HL-60 (cell line): Measurements from ENCODE around the gene ITPR3.

Source experiments
- GABPA ChIP-seq: IDR thresholded peaks from 2 replicates; pipeline ENCODE4 v1.6.1; 2012; ENCODE audit warnings: low read depth
- POLR2AphosphoS5 ChIP-seq: IDR thresholded peaks from 2 replicates; pipeline ENCODE4 v1.6.1; 2012; ENCODE audit warnings: low read depth
- TF ChIP-seq, protein P1 (sequence below): IDR thresholded peaks from one replicate; pipeline ENCODE4 v1.5.1; 2011; ENCODE audit warnings: low read length, control low read depth, inconsistent platforms; ENCODE audit not compliant: insufficient read depth

DNA sequence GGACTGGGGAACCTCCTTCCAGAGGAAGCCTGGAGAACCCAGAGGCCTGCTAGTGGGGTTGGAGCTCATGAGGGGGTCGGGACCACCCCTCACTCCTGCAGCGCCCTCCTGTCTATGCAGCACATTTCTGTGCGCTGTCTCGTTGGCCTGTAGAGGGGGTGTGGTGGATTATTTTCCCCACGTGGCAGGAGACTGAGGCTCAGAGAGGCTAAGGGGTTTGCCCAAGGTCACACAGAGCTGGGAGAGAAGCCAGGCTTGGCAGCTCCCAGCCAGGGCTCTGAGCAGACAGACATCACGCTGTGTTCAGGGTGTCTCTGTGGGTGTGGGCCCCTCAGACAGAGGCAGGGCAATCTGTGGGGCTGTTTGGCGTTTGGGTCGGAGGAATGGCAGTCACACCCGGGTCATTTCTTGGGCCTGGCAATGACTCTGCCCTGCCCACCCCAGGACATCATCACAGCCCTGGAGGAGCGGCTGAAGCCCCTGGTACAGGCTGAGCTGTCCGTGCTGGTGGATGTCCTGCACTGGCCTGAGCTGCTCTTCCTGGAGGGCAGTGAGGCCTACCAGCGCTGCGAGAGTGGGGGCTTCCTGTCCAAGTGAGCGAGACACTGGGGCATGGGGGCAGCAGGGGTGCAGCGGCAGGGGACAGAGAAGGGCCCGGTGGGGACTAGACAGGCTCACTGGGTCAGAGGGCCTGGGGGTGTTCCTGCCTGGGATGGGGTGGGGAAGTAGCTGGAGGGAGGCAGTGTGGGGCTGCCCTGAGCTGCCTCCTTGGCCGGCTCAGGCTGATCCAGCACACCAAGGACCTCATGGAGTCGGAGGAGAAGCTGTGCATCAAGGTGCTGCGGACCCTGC is 62.7 kb downstream of the ITPR3 start:
- TF ChIP-seq, protein P1, sequence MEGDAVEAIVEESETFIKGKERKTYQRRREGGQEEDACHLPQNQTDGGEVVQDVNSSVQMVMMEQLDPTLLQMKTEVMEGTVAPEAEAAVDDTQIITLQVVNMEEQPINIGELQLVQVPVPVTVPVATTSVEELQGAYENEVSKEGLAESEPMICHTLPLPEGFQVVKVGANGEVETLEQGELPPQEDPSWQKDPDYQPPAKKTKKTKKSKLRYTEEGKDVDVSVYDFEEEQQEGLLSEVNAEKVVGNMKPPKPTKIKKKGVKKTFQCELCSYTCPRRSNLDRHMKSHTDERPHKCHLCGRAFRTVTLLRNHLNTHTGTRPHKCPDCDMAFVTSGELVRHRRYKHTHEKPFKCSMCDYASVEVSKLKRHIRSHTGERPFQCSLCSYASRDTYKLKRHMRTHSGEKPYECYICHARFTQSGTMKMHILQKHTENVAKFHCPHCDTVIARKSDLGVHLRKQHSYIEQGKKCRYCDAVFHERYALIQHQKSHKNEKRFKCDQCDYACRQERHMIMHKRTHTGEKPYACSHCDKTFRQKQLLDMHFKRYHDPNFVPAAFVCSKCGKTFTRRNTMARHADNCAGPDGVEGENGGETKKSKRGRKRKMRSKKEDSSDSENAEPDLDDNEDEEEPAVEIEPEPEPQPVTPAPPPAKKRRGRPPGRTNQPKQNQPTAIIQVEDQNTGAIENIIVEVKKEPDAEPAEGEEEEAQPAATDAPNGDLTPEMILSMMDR, result no peak
- TF ChIP-seq POLR2AphosphoS5, result no peak
- no peak for TF ChIP-seq GABPA
